Measurements from ENCODE around the gene TFAP2C. TPM values are rescaled to one million over a fixed set of nuclear protein-coding genes. Genes with fewer than 3 reads are reported as not detected.

Gene TFAP2C
- polyA plus RNA-seq, 1 donor (not counting 4 experiments of a cell fraction or from before 2014, with no cell fraction given), result 11.5 TPM

GRCh38 chr20:56676001-56676400, 46.9 kb downstream of the TFAP2C start:
- Histone ChIP-seq H3K4me3 (ENCODE audit: control insufficient read depth in 2 of 3, extremely low read depth in 1 of 3, insufficient read depth in 2 of 3, low read depth in 1 of 3, low read length in 3 of 3) (no peak overlapping the region), H4K20me1 (ENCODE audit: control insufficient read depth, extremely low read depth, insufficient read depth, low read length) (no peaks in the 10 kb centered on the region), H3K4me1 (ENCODE audit: control insufficient read depth, extremely low read depth, insufficient read depth, low read length) (no peaks in the 10 kb centered on the region), H2AFZ (ENCODE audit: control insufficient read depth, low read length) (no peak overlapping the region), H3K27ac (ENCODE audit: control insufficient read depth, insufficient read depth, low read length) (no peak overlapping the region), H3K9ac (ENCODE audit: control insufficient read depth, extremely low read depth, insufficient read depth, low read length) (no peak overlapping the region), H3K4me2 (ENCODE audit: control insufficient read depth, extremely low read depth, insufficient read depth, low read depth, low read length) (no peak overlapping the region), H3K27me3 (ENCODE audit: control insufficient read depth, extremely low read depth, insufficient read depth, low read length) (no peaks in the 10 kb centered on the region), H3K79me2 (ENCODE audit: control insufficient read depth, insufficient read depth, low read length) (no peaks in the 10 kb centered on the region), H3K36me3 (ENCODE audit: control insufficient read depth in 2 of 2, extremely low read depth in 1 of 2, insufficient read depth in 2 of 2, low read length in 2 of 2) (no peaks in the 10 kb centered on the region), H3K9me3 (ENCODE audit: control insufficient read depth, low read depth, low read length) (no peaks in the 10 kb centered on the region), H3K9me1 (ENCODE audit: control insufficient read depth, extremely low read depth, insufficient read depth, low read length) (no peaks in the 10 kb centered on the region)
- TF ChIP-seq CTCF (optimal IDR thresholded peaks at IDR 0.05 in 1 of 3, IDR thresholded peaks at IDR 0.05 in 1 of 3, conservative IDR thresholded peaks at IDR 0.05 in 1 of 3; ENCODE audit: extremely low read depth in 1 of 3, insufficient read depth in 2 of 3, low read length in 3 of 3) (no peak), EZH2 (IDR thresholded peaks at IDR 0.05; ENCODE audit: low read length) (no peak)
- DNase-seq (ENCODE audit: low read depth, low spot score), result no peak
- FAIRE-seq, result no peak
- dilution Hi-C loops (cut with MboI; ENCODE audit: extremely low pct_ligation_motif_present, low sequenced_read_pairs), result no loop called here

- Histone ChIP-seq H3K9me3 (ENCODE audit: control insufficient read depth, low read depth, low read length) (no peaks in the 10 kb centered on the region), H3K4me3 (ENCODE audit: control insufficient read depth in 2 of 3, extremely low read depth in 1 of 3, insufficient read depth in 2 of 3, low read depth in 1 of 3, low read length in 3 of 3) (no peak overlapping the region), H3K9me1 (ENCODE audit: control insufficient read depth, extremely low read depth, insufficient read depth, low read length) (no peaks in the 10 kb centered on the region), H3K27me3 (ENCODE audit: control insufficient read depth, extremely low read depth, insufficient read depth, low read length) (no peaks in the 10 kb centered on the region), H3K36me3 (ENCODE audit: control insufficient read depth in 2 of 2, extremely low read depth in 1 of 2, insufficient read depth in 2 of 2, low read length in 2 of 2) (no peaks in the 10 kb centered on the region), H2AFZ (ENCODE audit: control insufficient read depth, low read length) (no peak overlapping the region), H3K9ac (ENCODE audit: control insufficient read depth, extremely low read depth, insufficient read depth, low read length) (no peak overlapping the region), H3K79me2 (ENCODE audit: control insufficient read depth, insufficient read depth, low read length) (no peaks in the 10 kb centered on the region), H3K4me1 (ENCODE audit: control insufficient read depth, extremely low read depth, insufficient read depth, low read length) (no peaks in the 10 kb centered on the region), H3K27ac (ENCODE audit: control insufficient read depth, insufficient read depth, low read length) (no peak overlapping the region), H4K20me1 (ENCODE audit: control insufficient read depth, extremely low read depth, insufficient read depth, low read length) (no peaks in the 10 kb centered on the region), H3K4me2 (ENCODE audit: control insufficient read depth, extremely low read depth, insufficient read depth, low read depth, low read length) (no peak overlapping the region)
- no peak for DNase-seq (ENCODE audit: low read depth, low spot score)
- TF ChIP-seq CTCF (optimal IDR thresholded peaks at IDR 0.05 in 1 of 3, IDR thresholded peaks at IDR 0.05 in 1 of 3, conservative IDR thresholded peaks at IDR 0.05 in 1 of 3; ENCODE audit: extremely low read depth in 1 of 3, insufficient read depth in 2 of 3, low read length in 3 of 3), result no peak
- TF ChIP-seq EZH2 (IDR thresholded peaks at IDR 0.05; ENCODE audit: low read length), result no peak
- FAIRE-seq, result no peak
- dilution Hi-C loops (cut with MboI; ENCODE audit: extremely low pct_ligation_motif_present, low sequenced_read_pairs), result no loop called here
Measured at GRCh38 chr20:56676679-56677078, 47.6 kb downstream of the TFAP2C start.

All from keratinocyte (primary cell).